ENCODE measurements around the gene ROBO2. TPM values are rescaled to one million over a fixed set of nuclear protein-coding genes. Genes with fewer than 3 reads are reported as not detected.

ROBO2 gene
- total and polyA plus RNA-seq, 2 experiments from 2014 or later: 1.2 to 14.3 TPM

DNA sequence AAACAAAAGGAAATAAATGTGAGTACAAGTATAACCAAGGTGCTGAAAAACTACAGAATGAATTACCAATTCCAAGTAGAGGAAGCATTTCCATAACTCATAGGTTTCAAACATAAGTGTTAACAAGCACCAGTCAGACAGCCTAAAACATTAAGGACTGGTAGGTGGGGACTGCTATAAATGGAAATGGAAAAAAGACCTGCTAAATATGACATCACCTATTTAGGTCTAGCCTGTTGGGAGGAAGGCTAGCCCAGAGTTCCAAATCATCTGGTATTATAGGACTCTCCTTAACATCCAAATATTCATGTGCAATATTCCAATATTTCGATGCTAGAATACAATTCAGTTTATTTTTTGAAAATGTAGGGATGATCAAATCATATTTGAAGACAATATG, 560.0 kb downstream of the ROBO2 start:
- H3K4me3 ChIP-seq: no peak overlapping the region
- H3K9me2 ChIP-seq (replicated peaks; ENCODE audit: insufficient read depth): no peaks in the 10 kb centered on the region
- DNase-seq (ENCODE audit: low spot score): no peak
- H3K27me3 ChIP-seq: no peaks in the 10 kb centered on the region
- H3K79me2 ChIP-seq: no peaks in the 10 kb centered on the region
- H2AFZ ChIP-seq: no peak overlapping the region
- H3K9me3 ChIP-seq (ENCODE audit: low read depth): no peaks in the 10 kb centered on the region
- H4K20me1 ChIP-seq (ENCODE audit: insufficient read depth, poor library complexity, severe bottlenecking): no peaks in the 10 kb centered on the region
- H3K4me2 ChIP-seq: no peak overlapping the region
- no peaks in the 10 kb centered on the region for H3K36me3 ChIP-seq (replicated peaks; ENCODE audit: insufficient read depth, low read depth)
- H3K4me1 ChIP-seq (ENCODE audit: insufficient read depth): no peaks in the 10 kb centered on the region
- 94% methylated on average over 1 of the region's 1 CpG for WGBS (ENCODE audit: low lambda C conversion rate, missing lambda C conversion rate)
- no peak overlapping the region for H3K27ac ChIP-seq
- TF ChIP-seq EZH2 (IDR thresholded peaks at IDR 0.05; ENCODE audit: borderline replicate concordance) (no peak), EZH2phosphoT487 (IDR thresholded peaks at IDR 0.05; ENCODE audit: low read depth, severe bottlenecking, unreplicated experiment) (no peak)
- TF ChIP-seq, protein P1, sequence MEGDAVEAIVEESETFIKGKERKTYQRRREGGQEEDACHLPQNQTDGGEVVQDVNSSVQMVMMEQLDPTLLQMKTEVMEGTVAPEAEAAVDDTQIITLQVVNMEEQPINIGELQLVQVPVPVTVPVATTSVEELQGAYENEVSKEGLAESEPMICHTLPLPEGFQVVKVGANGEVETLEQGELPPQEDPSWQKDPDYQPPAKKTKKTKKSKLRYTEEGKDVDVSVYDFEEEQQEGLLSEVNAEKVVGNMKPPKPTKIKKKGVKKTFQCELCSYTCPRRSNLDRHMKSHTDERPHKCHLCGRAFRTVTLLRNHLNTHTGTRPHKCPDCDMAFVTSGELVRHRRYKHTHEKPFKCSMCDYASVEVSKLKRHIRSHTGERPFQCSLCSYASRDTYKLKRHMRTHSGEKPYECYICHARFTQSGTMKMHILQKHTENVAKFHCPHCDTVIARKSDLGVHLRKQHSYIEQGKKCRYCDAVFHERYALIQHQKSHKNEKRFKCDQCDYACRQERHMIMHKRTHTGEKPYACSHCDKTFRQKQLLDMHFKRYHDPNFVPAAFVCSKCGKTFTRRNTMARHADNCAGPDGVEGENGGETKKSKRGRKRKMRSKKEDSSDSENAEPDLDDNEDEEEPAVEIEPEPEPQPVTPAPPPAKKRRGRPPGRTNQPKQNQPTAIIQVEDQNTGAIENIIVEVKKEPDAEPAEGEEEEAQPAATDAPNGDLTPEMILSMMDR (IDR thresholded peaks at IDR 0.05; ENCODE audit: poor library complexity): no peak

DNA sequence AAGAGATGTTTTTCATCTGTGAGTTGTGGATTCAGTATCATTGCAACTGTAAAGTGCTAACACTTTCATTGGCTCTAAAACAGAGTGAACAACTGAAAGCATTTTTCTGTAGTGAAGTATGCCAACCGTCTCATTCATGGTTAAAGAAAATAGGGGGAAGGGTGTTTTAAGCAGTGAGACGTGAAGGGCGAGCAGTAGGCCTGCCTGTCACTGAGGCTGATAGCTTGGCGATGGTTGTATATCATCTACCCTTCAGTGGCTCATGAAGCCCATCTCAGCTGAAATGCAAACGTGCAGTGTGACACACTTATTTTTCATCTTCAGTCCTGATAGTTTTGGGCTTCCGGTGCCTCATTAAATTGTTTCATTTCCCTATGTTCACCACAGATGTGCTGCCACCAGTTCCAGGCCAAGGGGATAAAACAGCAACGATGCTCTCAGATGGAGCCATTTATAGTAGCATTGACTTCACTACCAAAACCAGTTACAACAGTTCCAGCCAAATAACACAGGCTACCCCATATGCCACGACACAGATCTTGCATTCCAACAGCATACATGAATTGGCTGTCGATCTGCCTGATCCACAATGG, 562.0 kb downstream of the ROBO2 start:
- H3K9me2 ChIP-seq (replicated peaks; ENCODE audit: insufficient read depth): no peaks in the 10 kb centered on the region
- DNase-seq (ENCODE audit: low spot score): no peak
- no peaks in the 10 kb centered on the region for H3K79me2 ChIP-seq
- H3K4me3 ChIP-seq: no peak overlapping the region
- H3K9me3 ChIP-seq (ENCODE audit: low read depth): no peaks in the 10 kb centered on the region
- TF ChIP-seq EZH2 (IDR thresholded peaks at IDR 0.05; ENCODE audit: borderline replicate concordance): no peak
- TF ChIP-seq, protein P1 (IDR thresholded peaks at IDR 0.05; ENCODE audit: poor library complexity): no peak
- no peak for TF ChIP-seq EZH2phosphoT487 (IDR thresholded peaks at IDR 0.05; ENCODE audit: low read depth, severe bottlenecking, unreplicated experiment)
- 95% methylated on average over 9 of the region's 9 CpGs for WGBS (ENCODE audit: low lambda C conversion rate, missing lambda C conversion rate)
- H3K4me2 ChIP-seq: no peak overlapping the region
- H3K36me3 ChIP-seq (replicated peaks; ENCODE audit: insufficient read depth, low read depth): no peaks in the 10 kb centered on the region
- H2AFZ ChIP-seq: no peak overlapping the region
- no peak overlapping the region for H3K27ac ChIP-seq
- no peaks in the 10 kb centered on the region for H3K27me3 ChIP-seq
- peaks cover 7% of the 10 kb centered on the region for H3K4me1 ChIP-seq (ENCODE audit: insufficient read depth)
- no peaks in the 10 kb centered on the region for H4K20me1 ChIP-seq (ENCODE audit: insufficient read depth, poor library complexity, severe bottlenecking)

DNA sequence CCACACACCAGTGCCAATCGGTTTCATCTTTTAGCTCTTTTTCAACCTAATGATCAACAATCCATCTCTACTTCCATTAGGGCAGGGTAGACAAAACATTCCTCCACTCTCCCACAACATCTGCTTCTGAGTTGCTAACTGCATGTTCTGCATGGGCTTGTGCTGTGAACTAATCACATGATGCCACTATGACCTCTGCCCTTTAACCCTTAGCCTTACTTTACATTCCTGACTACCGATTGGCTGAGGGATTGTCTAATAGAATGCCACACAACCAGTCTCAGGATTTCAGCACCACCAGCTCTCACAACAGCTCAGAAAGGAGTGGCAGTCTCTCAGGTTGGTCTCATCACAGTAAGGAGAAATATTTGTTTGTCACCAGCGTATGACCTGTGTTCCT, 562.8 kb downstream of the ROBO2 start:
- Histone ChIP-seq H3K36me3 (replicated peaks; ENCODE audit: insufficient read depth, low read depth) (no peaks in the 10 kb centered on the region), H3K9me3 (ENCODE audit: low read depth) (no peaks in the 10 kb centered on the region), H3K4me2 (no peak overlapping the region), H3K9me2 (replicated peaks; ENCODE audit: insufficient read depth) (no peaks in the 10 kb centered on the region), H2AFZ (no peak overlapping the region), H3K4me3 (no peak overlapping the region), H4K20me1 (ENCODE audit: insufficient read depth, poor library complexity, severe bottlenecking) (no peaks in the 10 kb centered on the region), H3K79me2 (no peaks in the 10 kb centered on the region), H3K27ac (no peak overlapping the region), H3K27me3 (no peaks in the 10 kb centered on the region), H3K4me1 (ENCODE audit: insufficient read depth) (peaks cover 7% of the 10 kb centered on the region)
- no peak for DNase-seq (ENCODE audit: low spot score)
- 96% methylated on average over 3 of the region's 3 CpGs for WGBS (ENCODE audit: low lambda C conversion rate, missing lambda C conversion rate)
- TF ChIP-seq, protein P1 (IDR thresholded peaks at IDR 0.05; ENCODE audit: poor library complexity): no peak
- TF ChIP-seq EZH2 (IDR thresholded peaks at IDR 0.05; ENCODE audit: borderline replicate concordance) (no peak), EZH2phosphoT487 (IDR thresholded peaks at IDR 0.05; ENCODE audit: low read depth, severe bottlenecking, unreplicated experiment) (no peak)

Data from hepatocyte (in vitro differentiated cells).